ENCODE measurements around the gene OR5W2. TPM values are rescaled to one million over a fixed set of nuclear protein-coding genes. Genes with fewer than 3 reads are reported as not detected.

OR5W2 gene
- not detected in 2 replicates for total RNA-seq

GRCh38 chr11:55914482-55914881 lies at the start of gene OR5W2:
Gene OR5W2, minus strand, starts transcription at chr11:55914582. Its CDS starts 0 bp downstream, at chr11:55914582.

GRCh38 chr11:55936300-55936699 lies 21.9 kb upstream of the OR5W2 start, which contains the start of gene OR5I1:
Gene OR5I1, minus strand, starts transcription at chr11:55936400. Its CDS starts 0 bp downstream, at chr11:55936400.

GRCh38 chr11:55882997-55883396 lies 31.4 kb downstream of the OR5W2 start, which contains the start of gene TRIM51:
Gene TRIM51, plus strand, starts transcription at chr11:55883297. Its CDS starts 2,132 bp downstream, at chr11:55885429.

Other genes starting within 250 kb of the OR5W2 start
- not detected in 2 replicates for gene OR5D13, start 141.1 kb downstream of the OR5W2 start, total RNA-seq
- not detected in 2 replicates for gene OR5D14, start 119.0 kb downstream of the OR5W2 start, total RNA-seq
- gene OR5L1, start 103.2 kb downstream of the OR5W2 start, total RNA-seq, result not detected in 2 replicates
- not detected in 2 replicates for gene OR5D18, start 95.0 kb downstream of the OR5W2 start, total RNA-seq
- not detected in 2 replicates for gene OR5L2, start 87.4 kb downstream of the OR5W2 start, total RNA-seq
- not detected in 2 replicates for gene OR5D16, start 75.8 kb downstream of the OR5W2 start, total RNA-seq
- gene TRIM51, start 31.3 kb downstream of the OR5W2 start, total RNA-seq, result not detected in 2 replicates
- not detected in 2 replicates for gene OR5I1, start 21.8 kb upstream of the OR5W2 start, total RNA-seq
- gene OR10AG1, start 55.4 kb upstream of the OR5W2 start, total RNA-seq, result not detected in 2 replicates
- not detected in 2 replicates for gene OR5F1, start 80.0 kb upstream of the OR5W2 start, total RNA-seq
- not detected in 2 replicates for gene OR5AS1, start 113.1 kb upstream of the OR5W2 start, total RNA-seq
- gene OR8I2, start 178.7 kb upstream of the OR5W2 start, total RNA-seq, result not detected in 2 replicates
- not detected in 2 replicates for gene OR8H2, start 189.1 kb upstream of the OR5W2 start, total RNA-seq
- gene OR8H3, start 207.8 kb upstream of the OR5W2 start, total RNA-seq, result not detected in 2 replicates
- gene OR8J3, start 225.6 kb upstream of the OR5W2 start, total RNA-seq, result not detected in 2 replicates
- not detected in 2 replicates for gene OR8K5, start 245.7 kb upstream of the OR5W2 start, total RNA-seq